Activated T-cell treated with anti-CD3 and anti-CD28 coated beads, Interleukin-2, amount 50 U/mL, for 24 hours (primary cell): Measurements from ENCODE around the gene NPC1L1.
"Not testable (repeated sequence)": the region's sequence is repeated elsewhere in the genome, so short reads cannot be mapped to it uniquely, and the experiment has no call there.

Experiments
- DNase-seq: peaks from one replicate; pipeline ENCODE4 v3.0.0-alpha.2; 2020
- H3K27ac Mint-ChIP-seq: 2 replicates; pipeline ENCODE4 v1.8.0; 2020; ENCODE audit warnings: mild to moderate bottlenecking, mixed read lengths
- H3K27me3 Mint-ChIP-seq: 2 replicates; pipeline ENCODE4 v1.8.0; 2020; ENCODE audit warnings: mixed read lengths
- H3K36me3 Mint-ChIP-seq: 2 replicates; pipeline ENCODE4 v1.8.0; 2020; ENCODE audit warnings: low read depth, mixed read lengths
- H3K4me1 Mint-ChIP-seq: 2 replicates; pipeline ENCODE4 v1.8.0; 2020; ENCODE audit warnings: low read depth, mixed read lengths
- H3K4me3 Mint-ChIP-seq: 2 replicates; pipeline ENCODE4 v1.8.0; 2020; ENCODE audit warnings: mild to moderate bottlenecking, moderate library complexity, mixed read lengths
- H3K9me3 Mint-ChIP-seq: 2 replicates; pipeline ENCODE4 v1.8.0; 2020; ENCODE audit warnings: mixed read lengths

The NPC1L1 gene

DNA sequence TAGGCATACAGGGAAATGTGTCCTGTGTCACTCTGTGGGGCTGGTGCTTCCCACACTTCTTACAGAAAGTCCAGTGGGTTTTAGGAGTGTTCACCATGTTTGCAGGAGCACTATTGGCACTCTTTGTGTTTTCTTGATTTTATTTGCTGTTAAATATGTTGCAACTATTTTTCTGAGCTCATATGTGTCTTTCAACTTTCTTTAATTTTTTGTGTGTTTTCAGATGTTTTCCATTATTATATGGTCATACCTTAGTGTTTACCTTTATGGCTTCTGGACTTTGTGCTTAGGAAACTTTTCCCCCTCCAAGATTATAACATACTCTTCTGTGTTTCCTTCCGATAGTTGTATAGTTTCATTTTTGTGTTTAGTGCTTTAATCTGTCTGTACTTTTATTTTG lies 29.9 kb downstream of the NPC1L1 start:
- Mint-ChIP-seq H3K4me3 (no peak overlapping the region), H3K4me1 (peaks cover 14% of the 10 kb centered on the region)

DNA sequence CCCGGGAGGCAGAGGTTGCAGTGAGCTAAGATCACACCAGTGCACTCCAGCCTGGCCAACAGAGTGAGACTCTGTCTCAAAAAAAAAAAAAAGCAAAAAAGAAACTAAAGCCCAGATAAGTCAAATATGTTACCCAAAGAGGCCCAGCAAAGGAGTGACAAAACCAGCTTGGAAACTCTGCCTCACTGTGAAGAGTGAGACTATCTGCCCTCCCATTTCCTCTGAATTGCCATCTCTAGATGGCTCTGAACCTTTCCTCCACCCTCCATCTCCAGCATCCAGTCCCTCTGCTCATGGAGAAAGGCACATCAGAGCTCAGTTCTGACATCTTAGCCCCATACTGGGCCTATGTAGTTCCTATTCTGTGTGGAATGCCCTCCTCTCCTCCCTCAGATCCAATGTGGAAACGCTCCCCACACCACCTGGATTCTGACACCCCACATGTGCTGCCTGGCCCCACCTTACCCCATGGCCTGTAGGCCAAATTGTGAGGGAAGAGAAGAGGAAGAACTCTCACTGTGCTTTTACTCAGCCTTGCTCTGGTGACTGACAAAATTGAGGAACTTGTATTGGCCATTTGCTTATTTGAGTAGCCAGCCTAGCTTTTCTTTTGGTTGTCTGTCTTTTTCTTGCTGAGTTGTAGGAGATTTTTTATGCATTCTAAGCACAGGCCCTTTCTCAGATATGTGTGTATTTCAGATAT lies 32.7 kb downstream of the NPC1L1 start:
- Mint-ChIP-seq H3K4me3 (no peak overlapping the region), H3K27me3 (no peaks in the 10 kb centered on the region), H3K4me1 (peaks cover 20% of the 10 kb centered on the region), H3K9me3 (peaks cover 9% of the 10 kb centered on the region), H3K36me3 (no peaks in the 10 kb centered on the region), H3K27ac (peak overlapping the region; percentile 38)
- no peak for DNase-seq

More for the DNA sequence above, 29.9 kb downstream of the NPC1L1 start:
- Mint-ChIP-seq H3K9me3 (peaks cover 6% of the 10 kb centered on the region), H3K36me3 (no peaks in the 10 kb centered on the region), H3K27me3 (no peaks in the 10 kb centered on the region), H3K27ac (no peak overlapping the region)
- DNase-seq: no peak

DNA sequence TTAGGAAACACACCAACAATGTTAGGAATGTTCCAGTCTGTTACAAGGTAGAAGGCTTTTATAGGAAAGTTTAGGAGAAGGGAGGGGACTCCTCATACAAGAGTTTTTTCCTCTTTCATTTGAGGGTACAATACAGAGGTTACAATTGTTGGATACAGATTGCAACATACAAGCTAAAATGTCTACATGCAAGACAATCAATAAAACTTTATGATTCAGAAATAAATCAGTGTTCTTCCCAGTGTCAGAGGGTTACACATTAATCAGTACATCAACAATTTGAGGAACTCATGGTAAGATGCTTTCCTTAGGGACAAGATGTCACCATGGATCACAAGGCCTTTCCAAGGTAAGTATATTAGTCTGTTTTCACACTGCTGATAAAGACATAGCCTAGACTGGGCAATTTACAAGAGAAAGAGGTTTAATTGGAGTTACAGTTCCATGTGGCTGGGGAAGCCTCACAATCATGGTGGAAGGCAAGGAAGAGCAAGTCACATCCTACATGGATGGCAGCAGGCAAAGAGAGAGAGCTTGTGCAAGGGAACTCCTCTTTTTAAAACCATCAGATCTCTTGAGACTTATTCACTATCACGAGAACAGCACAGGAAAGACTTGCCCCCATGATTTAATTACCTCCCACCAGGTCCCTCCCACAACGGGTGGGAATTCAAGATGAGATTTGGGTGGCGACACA lies 34.4 kb downstream of the NPC1L1 start:
- not testable (repeated sequence) for H3K9me3 Mint-ChIP-seq, DNase-seq, H3K27ac Mint-ChIP-seq, H3K27me3 Mint-ChIP-seq, H3K4me3 Mint-ChIP-seq, H3K36me3 Mint-ChIP-seq
- peaks cover 20% of the 10 kb centered on the region for H3K4me1 Mint-ChIP-seq

DNA sequence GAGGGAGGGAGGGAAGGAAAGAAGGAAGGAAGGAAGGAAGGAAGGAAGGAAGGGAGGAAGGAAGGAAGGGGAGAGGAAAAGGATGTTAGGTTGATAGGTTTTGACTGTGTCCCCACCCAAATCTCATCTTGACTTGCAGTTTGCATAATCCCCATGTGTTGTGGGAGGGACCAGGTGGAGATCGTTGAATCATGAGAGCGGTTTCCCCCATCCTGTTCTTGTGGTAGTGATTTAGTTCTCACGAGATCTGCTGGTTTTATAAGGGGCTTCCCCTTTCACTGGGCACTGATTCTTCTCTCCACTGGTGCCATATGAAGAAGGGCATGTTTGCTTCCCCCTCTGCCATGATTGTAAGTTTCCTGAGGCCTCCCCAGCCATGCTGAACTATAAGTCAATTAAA lies 35.5 kb downstream of the NPC1L1 start:
- peaks cover 20% of the 10 kb centered on the region for H3K4me1 Mint-ChIP-seq
- H3K27me3 Mint-ChIP-seq: no peaks in the 10 kb centered on the region
- H3K27ac Mint-ChIP-seq: no peak overlapping the region

DNA sequence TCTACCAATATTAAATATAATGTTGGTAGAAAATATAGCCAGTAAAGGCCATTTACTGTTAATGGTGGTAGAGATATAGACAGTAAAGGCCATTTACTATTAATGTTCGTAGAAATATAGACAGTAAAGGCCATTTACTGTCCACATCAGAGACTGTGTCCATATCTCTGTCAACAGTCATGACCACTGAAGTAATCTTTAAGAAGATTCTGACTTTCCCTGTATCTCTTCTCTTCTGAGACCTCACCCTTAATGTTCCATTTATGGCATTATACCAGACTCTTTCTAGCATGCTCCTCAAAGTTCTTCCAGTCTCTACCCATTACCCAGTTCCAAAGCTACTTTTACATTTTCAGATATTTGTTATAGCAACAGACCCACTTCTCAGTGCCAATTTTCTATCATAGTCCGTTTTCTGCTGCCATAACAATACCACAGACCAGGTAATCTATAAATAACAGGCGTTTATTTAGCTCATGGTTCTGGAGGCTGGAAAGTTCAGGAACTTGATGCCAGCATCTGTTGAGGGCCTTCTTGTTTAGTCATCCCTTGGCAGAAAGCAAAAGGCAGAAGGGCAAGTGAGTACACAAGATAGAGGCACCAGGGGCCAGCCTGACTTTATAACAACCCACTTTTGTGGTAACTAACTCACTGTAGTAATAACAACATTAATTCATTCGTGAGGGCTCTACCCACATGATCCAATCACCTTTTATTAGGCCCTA lies 42.7 kb downstream of the NPC1L1 start:
- H3K27me3 Mint-ChIP-seq: no peaks in the 10 kb centered on the region
- H3K27ac Mint-ChIP-seq: no peak overlapping the region
- H3K9me3 Mint-ChIP-seq: no peaks in the 10 kb centered on the region
- H3K36me3 Mint-ChIP-seq: no peaks in the 10 kb centered on the region
- H3K4me1 Mint-ChIP-seq: no peaks in the 10 kb centered on the region
- DNase-seq: no peak
- H3K4me3 Mint-ChIP-seq: no peak overlapping the region

More for the DNA sequence above, 35.5 kb downstream of the NPC1L1 start:
- no peaks in the 10 kb centered on the region for H3K36me3 Mint-ChIP-seq
- no peak overlapping the region for H3K4me3 Mint-ChIP-seq
- H3K9me3 Mint-ChIP-seq: peaks cover 9% of the 10 kb centered on the region
- no peak for DNase-seq

DNA sequence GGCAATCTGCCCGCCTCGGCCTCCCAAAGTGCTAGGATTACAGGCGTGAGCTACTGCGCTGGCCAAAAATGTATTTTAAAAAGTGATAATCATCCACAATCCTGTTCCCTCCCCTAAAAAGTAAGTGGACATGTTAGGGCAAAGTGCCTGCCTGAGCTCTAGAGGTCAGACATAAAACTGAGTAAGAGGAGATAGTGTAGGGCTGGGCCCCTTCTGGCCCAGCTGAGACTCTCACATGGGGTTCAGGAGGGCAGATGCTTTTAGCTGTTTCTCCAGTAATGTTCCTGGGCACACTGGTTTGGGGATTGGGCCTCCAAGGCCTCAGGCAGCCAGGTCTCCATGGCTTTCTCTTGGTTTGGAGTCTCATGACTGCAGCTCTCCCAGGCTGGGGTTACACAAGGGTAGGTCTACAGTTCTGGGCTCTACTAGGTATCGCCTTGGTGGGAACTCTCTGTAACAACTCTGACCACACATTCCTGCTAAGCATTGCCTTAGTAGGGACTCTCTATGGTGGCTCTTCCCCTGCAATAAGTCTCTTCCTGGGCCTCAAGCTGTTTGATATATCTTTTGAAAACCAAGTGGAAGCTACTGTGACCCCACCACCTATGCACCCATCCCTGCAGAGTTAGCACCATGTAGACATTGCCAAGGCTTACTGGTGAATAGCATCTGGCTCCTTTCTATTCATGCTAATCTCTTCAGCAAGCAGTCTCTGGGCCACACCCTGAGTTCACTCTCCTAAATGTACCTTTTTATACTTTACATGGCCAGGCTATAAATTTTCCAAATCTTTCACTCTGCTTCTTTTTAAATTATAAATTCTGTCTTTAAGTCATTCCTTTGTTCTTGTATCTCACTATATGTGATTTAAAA lies 43.7 kb downstream of the NPC1L1 start:
- no peaks in the 10 kb centered on the region for H3K4me1 Mint-ChIP-seq
- H3K27ac Mint-ChIP-seq: no peak overlapping the region
- no peaks in the 10 kb centered on the region for H3K36me3 Mint-ChIP-seq
- no peak for DNase-seq
- no peak overlapping the region for H3K4me3 Mint-ChIP-seq
- H3K9me3 Mint-ChIP-seq: no peaks in the 10 kb centered on the region
- no peaks in the 10 kb centered on the region for H3K27me3 Mint-ChIP-seq

DNA sequence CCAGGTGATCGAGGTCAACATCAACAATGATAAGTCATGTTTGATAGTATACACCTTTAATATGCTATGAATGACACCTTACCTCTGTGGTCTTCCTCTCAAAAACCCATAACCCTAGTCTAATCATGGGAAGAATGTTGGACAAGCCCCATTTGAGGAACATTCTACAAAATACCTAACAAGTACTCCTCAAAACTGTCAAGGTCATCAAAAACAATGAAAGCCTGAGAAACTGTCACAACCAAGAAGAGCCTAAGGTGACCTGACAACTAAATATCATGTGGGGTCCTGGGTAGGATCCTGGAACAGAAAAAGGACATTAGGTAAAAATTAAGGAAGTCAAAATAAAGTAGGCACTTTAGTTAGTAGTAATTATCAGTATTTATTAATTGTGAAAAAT lies 44.7 kb downstream of the NPC1L1 start:
- no peak for DNase-seq
- peaks cover under 1% of the 10 kb centered on the region for H3K4me1 Mint-ChIP-seq
- H3K4me3 Mint-ChIP-seq: no peak overlapping the region
- no peak overlapping the region for H3K27ac Mint-ChIP-seq
- H3K27me3 Mint-ChIP-seq: no peaks in the 10 kb centered on the region
- H3K9me3 Mint-ChIP-seq: no peaks in the 10 kb centered on the region
- H3K36me3 Mint-ChIP-seq: no peaks in the 10 kb centered on the region

DNA sequence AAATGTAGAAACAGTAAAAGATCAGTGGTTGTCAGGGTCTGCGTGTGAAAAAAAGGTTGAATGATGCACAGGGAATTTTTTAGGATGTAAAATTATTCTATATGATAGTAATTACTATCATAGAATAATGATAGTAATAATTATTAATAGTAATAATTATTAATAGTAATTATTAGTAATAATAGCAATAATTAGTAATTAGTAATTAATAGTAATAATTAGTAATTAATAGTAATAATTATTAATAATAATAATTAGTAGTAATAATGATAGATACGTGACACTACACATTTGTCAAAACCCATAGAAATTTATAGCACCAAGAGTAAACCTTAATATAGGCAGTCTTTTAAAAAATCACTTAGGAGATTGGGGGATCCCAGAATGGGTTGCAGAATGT lies 46.2 kb downstream of the NPC1L1 start:
- Mint-ChIP-seq H3K9me3 (no peaks in the 10 kb centered on the region), H3K27me3 (no peaks in the 10 kb centered on the region), H3K27ac (no peak overlapping the region), H3K4me1 (peaks cover 7% of the 10 kb centered on the region), H3K36me3 (peaks cover 5% of the 10 kb centered on the region), H3K4me3 (no peak overlapping the region)
- DNase-seq: no peak

DNA sequence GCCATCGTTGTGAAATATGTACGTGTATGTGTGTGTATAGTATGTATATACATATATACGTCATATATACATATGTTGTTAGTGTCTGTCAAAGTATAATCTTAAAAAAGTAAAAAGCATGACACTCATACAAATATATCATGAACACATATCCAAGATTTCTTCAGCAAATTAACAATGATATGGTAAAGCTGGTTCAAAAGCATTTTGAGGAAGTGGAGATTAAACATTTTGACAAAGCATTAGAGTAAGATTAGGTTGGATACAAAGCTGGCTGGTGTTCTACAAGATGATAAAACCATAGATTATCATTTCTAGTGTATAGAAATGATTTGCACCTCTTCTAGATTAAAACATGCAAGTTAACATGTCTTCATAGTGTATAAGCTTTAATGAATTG lies 49.9 kb downstream of the NPC1L1 start:
- DNase-seq: no peak
- peak overlapping the region; percentile 88 for H3K4me3 Mint-ChIP-seq
- H3K27me3 Mint-ChIP-seq: no peaks in the 10 kb centered on the region
- H3K4me1 Mint-ChIP-seq: peaks cover 38% of the 10 kb centered on the region
- H3K36me3 Mint-ChIP-seq: peaks cover 30% of the 10 kb centered on the region
- no peaks in the 10 kb centered on the region for H3K9me3 Mint-ChIP-seq
- peak overlapping the region; percentile 99 for H3K27ac Mint-ChIP-seq

DNA sequence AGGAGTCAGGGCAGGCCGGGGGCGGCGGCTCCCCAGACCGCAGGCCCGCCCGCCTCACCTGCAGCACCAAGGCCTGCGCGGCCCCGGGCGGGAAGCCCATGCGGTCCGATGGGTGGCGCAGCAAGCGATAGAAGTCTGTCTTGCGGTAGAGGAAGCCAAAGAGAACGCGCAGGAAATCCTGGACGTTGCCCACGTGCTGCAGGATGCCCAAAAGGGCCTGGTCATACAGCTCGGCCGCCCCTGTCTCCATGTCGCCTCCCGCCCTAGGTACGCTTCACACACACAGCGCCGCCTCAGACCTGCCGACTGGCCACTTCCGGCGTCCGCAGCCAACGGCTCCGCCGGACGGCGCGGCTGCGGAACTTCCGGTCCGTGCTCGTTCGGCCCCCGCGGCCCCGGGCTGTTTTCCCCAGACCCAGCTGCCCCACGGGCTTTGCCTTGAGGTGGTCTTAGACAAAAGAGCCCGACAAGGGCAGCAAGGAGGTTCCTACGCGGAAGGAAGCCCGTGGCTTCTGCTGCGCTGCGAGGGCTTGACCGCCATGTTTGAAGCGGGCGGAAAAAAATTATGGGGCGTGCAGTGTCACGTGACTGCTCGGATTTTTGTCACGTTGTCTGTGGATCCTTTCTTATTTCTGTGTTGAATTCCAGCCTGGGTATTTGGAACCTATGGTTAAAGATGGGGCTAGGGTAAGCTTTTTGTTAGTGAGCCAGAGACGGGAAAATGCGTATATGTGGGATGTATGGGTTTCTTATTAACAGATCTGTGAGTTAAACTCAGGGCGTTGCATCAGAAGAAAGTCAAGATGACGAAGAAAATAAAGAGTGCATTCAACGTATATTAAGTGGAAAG lies 50.6 kb downstream of the NPC1L1 start, which contains the start of gene NUDCD3:
Gene NUDCD3 (minus strand): TSS at position 308 of the 850 bp plus-strand sequence. CDS start 58 bp downstream, at position 250.
- H3K4me1 Mint-ChIP-seq: peaks cover 44% of the 10 kb centered on the region
- DNase-seq: peak; percentile 90

DNA sequence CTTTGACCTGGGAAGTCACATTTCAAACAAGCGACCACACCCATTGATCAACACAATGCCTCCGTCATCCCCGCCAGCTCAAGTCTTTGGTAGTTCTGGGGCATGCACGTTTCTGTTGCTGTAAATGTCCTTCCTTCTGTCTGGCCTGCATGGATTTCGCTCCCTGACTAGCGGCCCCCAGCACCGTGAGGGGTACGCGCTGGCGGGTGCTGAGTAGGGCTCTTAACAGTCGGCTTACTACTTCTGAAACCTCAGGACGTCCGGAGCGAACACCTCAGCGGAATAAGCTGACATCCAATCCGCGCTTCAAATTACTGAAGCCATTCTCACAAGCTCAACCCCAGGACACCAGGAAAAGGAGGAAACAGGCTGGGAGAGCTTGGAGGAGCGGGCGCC lies 51.2 kb downstream of the NPC1L1 start:
- Mint-ChIP-seq H3K9me3 (no peaks in the 10 kb centered on the region), H3K4me3 (peak overlapping the region; percentile 88), H3K4me1 (peaks cover 51% of the 10 kb centered on the region), H3K27ac (peak overlapping the region; percentile 99), H3K36me3 (peaks cover 41% of the 10 kb centered on the region), H3K27me3 (no peaks in the 10 kb centered on the region)
- no peak for DNase-seq

More for the DNA sequence above, 50.6 kb downstream of the NPC1L1 start, which contains the start of gene NUDCD3:
- Mint-ChIP-seq H3K27me3 (no peaks in the 10 kb centered on the region), H3K9me3 (no peaks in the 10 kb centered on the region), H3K36me3 (peaks cover 35% of the 10 kb centered on the region), H3K27ac (peak within 1 kb of the TSS; percentile 99), H3K4me3 (peak within 1 kb of the TSS; percentile 88)

DNA sequence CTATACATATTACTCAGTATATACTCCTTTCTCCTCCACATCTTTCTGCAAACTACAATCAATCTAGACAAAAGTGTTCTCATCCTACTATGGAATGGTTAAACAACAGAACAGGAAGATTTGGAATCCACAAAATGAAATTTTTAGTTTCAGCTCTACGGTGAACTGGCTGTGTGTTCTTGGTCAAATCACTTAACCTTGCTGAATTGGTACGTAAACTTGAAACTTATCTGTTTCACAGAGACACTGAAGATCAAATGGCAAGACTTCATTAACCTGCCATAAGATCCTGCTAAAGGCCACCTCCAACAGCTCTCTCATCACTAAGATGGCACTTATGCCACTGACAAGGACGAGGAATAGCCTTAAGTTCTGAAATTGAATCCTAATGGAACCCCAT lies 52.2 kb downstream of the NPC1L1 start:
- Mint-ChIP-seq H3K27ac (peak overlapping the region; percentile 99), H3K27me3 (no peaks in the 10 kb centered on the region), H3K36me3 (peaks cover 51% of the 10 kb centered on the region), H3K9me3 (peaks cover under 1% of the 10 kb centered on the region), H3K4me3 (peak overlapping the region; percentile 88), H3K4me1 (peaks cover 61% of the 10 kb centered on the region)
- DNase-seq: no peak

DNA sequence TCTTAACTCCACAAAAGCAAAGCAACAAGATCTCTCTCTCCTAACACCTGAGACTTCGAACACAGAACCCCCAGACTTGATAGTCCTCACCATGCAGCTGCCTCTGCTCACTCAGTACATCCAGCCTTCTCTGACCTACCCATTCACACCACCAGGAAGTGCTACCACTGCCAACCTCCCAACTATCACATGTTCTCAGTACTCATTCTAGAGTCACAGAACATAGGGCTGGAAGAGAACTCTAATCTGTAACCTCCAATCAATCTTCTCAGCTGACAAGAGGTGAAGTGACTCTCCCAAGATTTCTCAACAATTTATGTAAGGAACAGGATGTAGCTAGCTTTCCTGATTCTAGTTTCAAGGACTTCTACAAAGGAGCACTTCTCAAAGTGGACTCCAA lies 54.4 kb downstream of the NPC1L1 start:
- Mint-ChIP-seq H3K4me1 (peaks cover 73% of the 10 kb centered on the region), H3K27me3 (no peaks in the 10 kb centered on the region), H3K9me3 (peaks cover 15% of the 10 kb centered on the region), H3K36me3 (peaks cover 74% of the 10 kb centered on the region), H3K4me3 (no peak overlapping the region), H3K27ac (peak overlapping the region; percentile 6)
- no peak for DNase-seq
